Measurements from ENCODE around the gene TTC1. TPM values are rescaled to one million over a fixed set of nuclear protein-coding genes. Genes with fewer than 3 reads are reported as not detected.

The TTC1 gene, protein sequence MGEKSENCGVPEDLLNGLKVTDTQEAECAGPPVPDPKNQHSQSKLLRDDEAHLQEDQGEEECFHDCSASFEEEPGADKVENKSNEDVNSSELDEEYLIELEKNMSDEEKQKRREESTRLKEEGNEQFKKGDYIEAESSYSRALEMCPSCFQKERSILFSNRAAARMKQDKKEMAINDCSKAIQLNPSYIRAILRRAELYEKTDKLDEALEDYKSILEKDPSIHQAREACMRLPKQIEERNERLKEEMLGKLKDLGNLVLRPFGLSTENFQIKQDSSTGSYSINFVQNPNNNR
- 63.4 and 65.3 TPM in 2 replicates for total RNA-seq (2014; rRNA removed; shearing (Covaris generic))

DNA sequence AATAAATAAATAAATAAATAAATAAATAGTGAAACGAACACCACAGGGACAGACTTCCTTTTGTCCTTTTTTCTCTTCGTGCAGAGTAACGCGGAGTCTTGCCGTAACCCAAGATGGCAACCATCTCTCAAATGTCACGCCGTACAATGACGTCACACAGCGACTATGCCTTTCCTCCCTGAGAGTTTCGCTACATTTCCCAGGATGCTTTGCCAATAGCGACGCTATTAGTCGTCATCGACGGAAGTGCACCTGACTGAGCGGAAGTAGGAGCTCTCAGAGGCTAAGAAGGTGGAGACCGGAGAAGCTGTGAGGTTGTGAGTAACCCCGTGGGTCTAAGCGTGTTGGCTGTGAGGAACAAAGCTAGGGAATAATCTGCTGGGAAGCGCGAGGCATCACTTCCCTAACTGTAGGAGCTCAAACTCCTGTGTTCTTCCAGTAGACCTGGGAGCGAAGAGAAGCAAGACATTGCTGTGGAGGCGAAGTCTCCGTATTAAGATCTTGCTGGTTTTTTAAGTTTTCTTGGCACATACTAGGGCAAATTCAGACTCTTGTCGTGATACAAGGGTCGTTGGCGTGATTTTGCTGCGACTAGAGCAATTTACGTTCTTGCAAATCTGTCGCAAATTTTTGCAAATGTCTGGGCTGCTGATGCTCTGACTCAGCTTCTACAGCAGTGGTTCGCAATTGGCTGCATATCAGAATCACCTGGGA is at the start of gene TTC1:
Gene TTC1 (plus strand): TSS at position 263 of the 714 bp plus-strand sequence. CDS start 1,390 bp downstream, outside the sequence.

Small RNAs within 50 kb of the gene (small RNA-seq; reads per million reads assigned to genes)
- not detected for gene RF00019

Other genes starting within 250 kb of the TTC1 start
- gene ADRA1B, start 92.7 kb upstream of the TTC1 start, total RNA-seq (2014; rRNA removed; shearing (Covaris generic)) = 1.3 and 2.7 TPM in 2 replicates
- 13.2 and 13.7 TPM in 2 replicates for gene PWWP2A, start 110.3 kb downstream of the TTC1 start, total RNA-seq (2014; rRNA removed; shearing (Covaris generic))
- 14.7 and 18.0 TPM in 2 replicates for gene FABP6, start 220.4 kb downstream of the TTC1 start, total RNA-seq (2014; rRNA removed; shearing (Covaris generic))

All from A375 (cell line).